HepG2 (cell line): ENCODE measurements around the gene CES2. TPM values are rescaled to one million over a fixed set of nuclear protein-coding genes. Genes with fewer than 3 reads are reported as not detected.
A peak's percentile ranks its signal among the peaks of the same experiment; 100 is the strongest.

Experiments
- AGO1 ChIP-seq: fragments of 200-400 bp; formaldehyde crosslinking; IDR thresholded peaks from 2 replicates; pipeline ENCODE4 v1.6.1; 2017; ENCODE audit warnings: mild to moderate bottlenecking, low read depth, low read length, moderate library complexity; ENCODE audit not compliant: poor library complexity, severe bottlenecking
- BCL3 ChIP-seq: sonication (generic); formaldehyde crosslinking; IDR thresholded peaks from 2 replicates; pipeline ENCODE4 v1.5.1; 2020; ENCODE audit warnings: mild to moderate bottlenecking, missing genetic modification reagents, moderate library complexity
- ETV5 ChIP-seq: IDR thresholded peaks from 2 replicates; pipeline ENCODE4 v1.6.1; 2018; ENCODE audit warnings: missing biosample characterization, missing genetic modification reagents, inconsistent platforms, borderline replicate concordance
- GABPB1 ChIP-seq: IDR thresholded peaks from 2 replicates; pipeline ENCODE4 v1.6.1; 2016; ENCODE audit warnings: mild to moderate bottlenecking, missing genetic modification reagents, moderate library complexity, missing compliant biosample characterization
- GATAD1 ChIP-seq: IDR thresholded peaks from 2 replicates; pipeline ENCODE4 v1.6.1; 2016; ENCODE audit warnings: missing genetic modification reagents, missing compliant biosample characterization
- GATAD2A ChIP-seq: IDR thresholded peaks from 2 replicates; pipeline ENCODE4 v1.6.1; 2016
- IKZF4 ChIP-seq: sonication (generic); formaldehyde crosslinking; IDR thresholded peaks from 2 replicates; pipeline ENCODE4 v1.5.1; 2020; ENCODE audit warnings: borderline replicate concordance, mild to moderate bottlenecking, low read depth, missing genetic modification reagents; ENCODE audit errors: not compliant biosample characterization
- MED8 ChIP-seq: sonication (generic); formaldehyde crosslinking; IDR thresholded peaks from 2 replicates; pipeline ENCODE4 v1.8.1; 2023; ENCODE audit warnings: mild to moderate bottlenecking, missing genetic modification reagents; ENCODE audit not compliant: insufficient replicate concordance
- MEIS1 ChIP-seq: sonication (generic); formaldehyde crosslinking; IDR thresholded peaks from 2 replicates; pipeline ENCODE4 v1.9.0; 2021; ENCODE audit warnings: mild to moderate bottlenecking, missing genetic modification reagents, moderate library complexity, borderline replicate concordance
- MIER3 ChIP-seq: IDR thresholded peaks from 2 replicates; pipeline ENCODE4 v1.6.1; 2016; ENCODE audit warnings: missing compliant biosample characterization, borderline replicate concordance
- MTF1 ChIP-seq: sonication (generic); formaldehyde crosslinking; IDR thresholded peaks from 2 replicates; pipeline ENCODE4 v1.5.0; 2020; ENCODE audit warnings: missing genetic modification reagents
- NFKBIZ ChIP-seq: IDR thresholded peaks from 2 replicates; pipeline ENCODE4 v1.6.1; 2018; ENCODE audit warnings: missing genetic modification reagents, missing compliant biosample characterization
- SCMH1 ChIP-seq: sonication (generic); formaldehyde crosslinking; IDR thresholded peaks from 2 replicates; pipeline ENCODE4 v1.9.0; 2021; ENCODE audit warnings: missing genetic modification reagents, mild to moderate bottlenecking, borderline replicate concordance
- TSC22D2 ChIP-seq: sonication (generic); formaldehyde crosslinking; IDR thresholded peaks from 2 replicates; pipeline ENCODE4 v1.5.1; 2020; ENCODE audit warnings: missing genetic modification reagents, mild to moderate bottlenecking, borderline replicate concordance
- U2AF2 ChIP-seq: fragments of 200-400 bp; formaldehyde crosslinking; IDR thresholded peaks from 2 replicates; pipeline ENCODE4 v1.6.1; 2017; ENCODE audit warnings: low read depth, mild to moderate bottlenecking, low read length
- ZNF263 ChIP-seq: sonication (generic); formaldehyde crosslinking; IDR thresholded peaks from 2 replicates; pipeline ENCODE4 v1.4.0; 2020; ENCODE audit warnings: missing genetic modification reagents
- ZNF329 ChIP-seq: sonication (generic); formaldehyde crosslinking; IDR thresholded peaks from 2 replicates; pipeline ENCODE4 v1.9.0; 2021; ENCODE audit warnings: low read depth, mild to moderate bottlenecking, missing genetic modification reagents
- ZNF33B ChIP-seq: sonication (generic); formaldehyde crosslinking; IDR thresholded peaks from 2 replicates; pipeline ENCODE4 v1.5.1; 2020; ENCODE audit warnings: mild to moderate bottlenecking, missing genetic modification reagents
- ZNF362 ChIP-seq: sonication (generic); formaldehyde crosslinking; IDR thresholded peaks from 2 replicates; pipeline ENCODE4 v1.4.0; 2020; ENCODE audit warnings: missing genetic modification reagents, mild to moderate bottlenecking, borderline replicate concordance
- ZNF382 ChIP-seq: sonication (generic); formaldehyde crosslinking; IDR thresholded peaks from 2 replicates; pipeline ENCODE4 v1.5.0; 2020; ENCODE audit warnings: missing genetic modification reagents, mild to moderate bottlenecking, borderline replicate concordance
- ZNF724P ChIP-seq: sonication (generic); formaldehyde crosslinking; IDR thresholded peaks from 2 replicates; pipeline ENCODE4 v1.8.0; 2022; ENCODE audit warnings: missing genetic modification reagents, borderline replicate concordance
- polyA plus RNA-seq, 8 experiments: library from polyadenylated mRNA; depleted of rRNA in 3 of 8; stranded (reverse) in 7 of 8; unstranded in 1 of 8; fragments of >200 nt; fragmentation: Illumina TruSeq in 4 of 8; extraction: Trizol in 4 of 8; gene quantifications; 2 replicates each; pipeline versions ENCODE4 v1.2.1 to v1.2.3, GENCODE V29; 2011 to 2016; ENCODE audit warnings: low read depth in 4 of 8, missing spikeins in 1 of 8, mixed read lengths in 1 of 8; ENCODE audit not compliant: insufficient read depth in 1 of 8
- total RNA-seq, 5 experiments: library from RNA; depleted of rRNA; stranded (reverse); fragments of >200 nt; fragmentation: Illumina TruSeq; extraction: Trizol; gene quantifications; 2 replicates each; pipeline ENCODE4 v1.2.3, GENCODE V29; 2016; ENCODE audit warnings: low read depth in 1 of 5
- TF ChIP-seq, protein P1 (sequence below): sonication (generic); formaldehyde crosslinking; IDR thresholded peaks from 2 replicates; pipeline ENCODE4 v1.5.1; 2020; ENCODE audit warnings: missing genetic modification reagents, mild to moderate bottlenecking, borderline replicate concordance
- TF ChIP-seq, protein P2 (sequence below): sonication (generic); formaldehyde crosslinking; IDR thresholded peaks from 2 replicates; pipeline ENCODE4 v1.4.0; 2020; ENCODE audit warnings: mild to moderate bottlenecking, missing genetic modification reagents

The CES2 gene
- total and polyA plus RNA-seq, 2 of the 13 experiments (the other 11 are each of a cell fraction or from before 2014, with no cell fraction given): 50.6 to 63.8 TPM

- 0 out of 2 replicates have a peak, but pooled peaks have one; percentile 36 for TF ChIP-seq ZNF329 (CRISPR knock-in tag)
- peak; percentile 72 for TF ChIP-seq GABPB1 (CRISPR knock-in tag)
- 0 out of 2 replicates have a peak, but pooled peaks have one; percentile 63 for TF ChIP-seq MEIS1 (CRISPR knock-in tag)
- TF ChIP-seq ETV5 (CRISPR knock-in tag): peak; percentile 76
- peak; percentile 65; the same call in 1 of the 2 replicates for TF ChIP-seq NFKBIZ (CRISPR knock-in tag)
- TF ChIP-seq AGO1: no peak
- TF ChIP-seq, protein P1, sequence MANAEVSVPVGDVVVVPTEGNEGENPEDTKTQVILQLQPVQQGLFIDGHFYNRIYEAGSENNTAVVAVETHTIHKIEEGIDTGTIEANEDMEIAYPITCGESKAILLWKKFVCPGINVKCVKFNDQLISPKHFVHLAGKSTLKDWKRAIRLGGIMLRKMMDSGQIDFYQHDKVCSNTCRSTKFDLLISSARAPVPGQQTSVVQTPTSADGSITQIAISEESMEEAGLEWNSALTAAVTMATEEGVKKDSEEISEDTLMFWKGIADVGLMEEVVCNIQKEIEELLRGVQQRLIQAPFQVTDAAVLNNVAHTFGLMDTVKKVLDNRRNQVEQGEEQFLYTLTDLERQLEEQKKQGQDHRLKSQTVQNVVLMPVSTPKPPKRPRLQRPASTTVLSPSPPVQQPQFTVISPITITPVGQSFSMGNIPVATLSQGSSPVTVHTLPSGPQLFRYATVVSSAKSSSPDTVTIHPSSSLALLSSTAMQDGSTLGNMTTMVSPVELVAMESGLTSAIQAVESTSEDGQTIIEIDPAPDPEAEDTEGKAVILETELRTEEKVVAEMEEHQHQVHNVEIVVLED (CRISPR knock-in tag): 0 out of 2 replicates have a peak, but pooled peaks have one; percentile 62
- TF ChIP-seq SCMH1: no peak
- TF ChIP-seq, protein P2, sequence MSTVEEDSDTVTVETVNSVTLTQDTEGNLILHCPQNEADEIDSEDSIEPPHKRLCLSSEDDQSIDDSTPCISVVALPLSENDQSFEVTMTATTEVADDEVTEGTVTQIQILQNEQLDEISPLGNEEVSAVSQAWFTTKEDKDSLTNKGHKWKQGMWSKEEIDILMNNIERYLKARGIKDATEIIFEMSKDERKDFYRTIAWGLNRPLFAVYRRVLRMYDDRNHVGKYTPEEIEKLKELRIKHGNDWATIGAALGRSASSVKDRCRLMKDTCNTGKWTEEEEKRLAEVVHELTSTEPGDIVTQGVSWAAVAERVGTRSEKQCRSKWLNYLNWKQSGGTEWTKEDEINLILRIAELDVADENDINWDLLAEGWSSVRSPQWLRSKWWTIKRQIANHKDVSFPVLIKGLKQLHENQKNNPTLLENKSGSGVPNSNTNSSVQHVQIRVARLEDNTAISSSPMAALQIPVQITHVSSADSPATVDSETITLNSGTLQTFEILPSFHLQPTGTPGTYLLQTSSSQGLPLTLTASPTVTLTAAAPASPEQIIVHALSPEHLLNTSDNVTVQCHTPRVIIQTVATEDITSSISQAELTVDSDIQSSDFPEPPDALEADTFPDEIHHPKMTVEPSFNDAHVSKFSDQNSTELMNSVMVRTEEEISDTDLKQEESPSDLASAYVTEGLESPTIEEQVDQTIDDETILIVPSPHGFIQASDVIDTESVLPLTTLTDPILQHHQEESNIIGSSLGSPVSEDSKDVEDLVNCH (CRISPR knock-in tag): no peak
- peak; percentile 77 for TF ChIP-seq BCL3 (CRISPR knock-in tag)
- TF ChIP-seq GATAD2A: peak; percentile 75
- TF ChIP-seq TSC22D2 (CRISPR knock-in tag): peak; percentile 77; the same call in 1 of the 2 replicates
- peak; percentile 80 for TF ChIP-seq GATAD1 (CRISPR knock-in tag)
- TF ChIP-seq ZNF263 (CRISPR knock-in tag): 0 out of 2 replicates have a peak, but pooled peaks have one; percentile 15
- TF ChIP-seq ZNF724P (CRISPR knock-in tag): peak; percentile 65; the same call in 1 of the 2 replicates
- peak; percentile 60; the same call in 1 of the 2 replicates for TF ChIP-seq ZNF362 (CRISPR knock-in tag)
- peak; percentile 92 for TF ChIP-seq MIER3 (CRISPR knock-in tag)
- peak; percentile 90; the same call in 1 of the 2 replicates for TF ChIP-seq ZNF33B (CRISPR knock-in tag)
- TF ChIP-seq IKZF4: no peak
- no peak for TF ChIP-seq ZNF382 (CRISPR knock-in tag)
- no peak for TF ChIP-seq MED8 (CRISPR knock-in tag)
- TF ChIP-seq MTF1 (CRISPR knock-in tag): no peak
- no peak for TF ChIP-seq U2AF2
Observed at GRCh38 chr16:66977341-66978113, 42.2 kb downstream of the CES2 start (continued).
